ENCODE measurements around the gene HNRNPUL2. TPM values are rescaled to one million over a fixed set of nuclear protein-coding genes. Genes with fewer than 3 reads are reported as not detected.

The HNRNPUL2 gene
- total and polyA plus RNA-seq, 9 of the 15 experiments (the other 6 are each of a cell fraction or from before 2014, with no cell fraction given) = 0.89 to 44.3 (median 15.2) TPM

- no peak for TF ChIP-seq PCBP2 (IDR thresholded peaks at IDR 0.05; ENCODE audit: low read depth, low read length, poor library complexity, severe bottlenecking)
- no peak for TF ChIP-seq ZFP30 (CRISPR knock-in tag; IDR thresholded peaks at IDR 0.05; ENCODE audit: borderline replicate concordance)
- no peak for TF ChIP-seq ZSCAN29 (IDR thresholded peaks at IDR 0.05)
- TF ChIP-seq IFI16 (CRISPR knock-in tag; IDR thresholded peaks at IDR 0.05) = no peak
- no peak for TF ChIP-seq ZC3H11A (IDR thresholded peaks at IDR 0.05; ENCODE audit: low read depth, low read length)
Measured at GRCh38 chr11:62755086-62755615, 27.9 kb upstream of the HNRNPUL2 start (continued).

- Histone ChIP-seq H2AFZ (ENCODE audit: low read depth, low read length) (peak within 1 kb of the TSS; percentile 98), H3K4me1 (replicated peaks in 1 of 2; ENCODE audit: control insufficient read depth in 2 of 2, insufficient read depth in 2 of 2, low read length in 2 of 2) (peaks cover 14 to 28% of the 10 kb centered on the region in 2 experiments; a peak in 4 of 5 replicates), H3K9me1 (ENCODE audit: control insufficient read depth, insufficient read depth, low read length) (no peaks in the 10 kb centered on the region), H3K27me3 (ENCODE audit: control insufficient read depth in 2 of 2, insufficient read depth in 2 of 2, low read length in 2 of 2) (no peaks in the 10 kb centered on the region), H3K79me2 (ENCODE audit: control insufficient read depth, insufficient read depth, low read length) (peaks cover 22% of the 10 kb centered on the region), H3K9me3 (replicated peaks; ENCODE audit: control insufficient read depth, insufficient read depth, low read depth, low read length) (no peaks in the 10 kb centered on the region), H3K27ac (ENCODE audit: extremely low read depth, low read depth, low read length) (peak within 1 kb of the TSS; percentile 86), H3K4me3 (peak within 1 kb of the TSS; percentile 63), H3K4me2 (ENCODE audit: insufficient read depth, low read length) (peak within 1 kb of the TSS; percentile 94), H4K20me1 (replicated peaks; ENCODE audit: control insufficient read depth, insufficient read depth, low read length) (no peaks in the 10 kb centered on the region), H3K36me3 (ENCODE audit: control insufficient read depth, insufficient read depth, low read length) (peaks cover 20% of the 10 kb centered on the region; the same call in 1 of the 3 replicates), H3K9ac (ENCODE audit: insufficient read depth in 1 of 2, low read depth in 2 of 2, low read length in 2 of 2) (peak within 1 kb of the TSS; percentile 84 to 96)
- ATAC-seq (peak; percentile 98), DNase-seq (ENCODE audit: extremely low read depth in 1 of 4, low spot score in 3 of 4) (peak; percentile 95 to 99 (median 96)), FAIRE-seq (peak; percentile 100)
- no TSS peak for BruUV-seq (replicated peaks)
- POLR2A ChIA-PET = interaction anchor here (0.6 to 2.7 kb wide), 35 partner anchors 8 to 1241 kb away, joined by 3 to 27 read pairs (median 5); partner anchors contain the start of genes BSCL2, C11orf98, CSKMT and GNG3
- CTCF ChIA-PET (ENCODE audit: low intra/inter-chr PET ratio) = interaction anchor here (0.7 kb wide), 1 partner anchor 41 kb away, joined by 3 read pairs; no protein-coding TSS in a partner anchor
- under 1% methylated on average over 41 of the region's 47 CpGs for WGBS (ENCODE audit: insufficient coverage, low coverage, missing lambda C conversion rate)
- in situ Hi-C loops (cut with MboI) (no loop called here), intact Hi-C loops (cut with micrococcal nuclease) (no loop called here)
- TF ChIP-seq KAT8 (IDR thresholded peaks at IDR 0.05; ENCODE audit: low read depth) (no peak), NR3C1 (CRISPR knock-in tag; IDR thresholded peaks at IDR 0.05) (no peak), TCFL5 (CRISPR knock-in tag; conservative IDR thresholded peaks at IDR 0.05) (no peak), SREBF1 (IDR thresholded peaks at IDR 0.05; ENCODE audit: borderline replicate concordance, low read depth, low read length) (no peak), BCOR (IDR thresholded peaks at IDR 0.05) (peak; percentile 50; the same call in 1 of the 2 replicates), ZNF766 (CRISPR knock-in tag; conservative IDR thresholded peaks at IDR 0.05) (no peak), USF2 (CRISPR knock-in tag; IDR thresholded peaks at IDR 0.05) (no peak), HDAC6 (IDR thresholded peaks at IDR 0.05; ENCODE audit: low read depth, low read length) (no peak), HMGXB4 (CRISPR knock-in tag; IDR thresholded peaks at IDR 0.05) (peak; percentile 67; the same call in 1 of the 2 replicates), ZFPM2 (CRISPR knock-in tag; IDR thresholded peaks at IDR 0.05) (no peak), CBX1 (IDR thresholded peaks at IDR 0.05; ENCODE audit: low read depth) (no peak; the same call in 1 of the 2 replicates), NEUROD1 (IDR thresholded peaks at IDR 0.05; ENCODE audit: borderline replicate concordance, low read depth, low read length, partially characterized antibody) (peak; percentile 98)
Measured at GRCh38 chr11:62753736-62754603, 26.7 kb upstream of the HNRNPUL2 start, which contains the start of gene ZBTB3. Gene ZBTB3, minus strand, starts transcription at chr11:62754160. Its CDS starts 496 bp downstream, at chr11:62753664.
